CD1c-positive myeloid dendritic cell (primary cell): Measurements from ENCODE around the gene PTPN5.

Experiments
- DNase-seq: peaks from one replicate; pipeline ENCODE4 v3.0.0-alpha.2; 2016; ENCODE audit errors: extremely low spot score

PTPN5 gene

DNA sequence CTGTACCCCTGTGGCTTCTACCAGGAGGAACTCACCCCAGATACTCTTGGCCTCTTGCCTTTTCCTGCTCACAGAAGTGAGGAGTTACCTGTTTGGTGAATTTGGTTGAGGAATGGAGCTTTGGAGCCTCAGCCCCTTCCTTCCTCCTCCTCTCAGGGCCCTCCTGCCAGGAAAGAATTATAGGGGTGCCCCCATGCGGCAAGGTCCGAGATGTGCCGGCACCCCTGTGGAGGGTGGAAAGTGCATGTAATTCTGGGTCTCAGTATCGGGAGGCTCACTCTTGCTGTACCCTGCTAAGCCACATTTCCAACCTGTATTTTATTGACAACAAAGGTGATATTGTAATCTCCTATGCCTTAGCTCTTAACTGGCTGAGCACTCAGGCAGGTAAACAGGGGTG is 51.9 kb downstream of the PTPN5 start:
- no peak for DNase-seq

DNA sequence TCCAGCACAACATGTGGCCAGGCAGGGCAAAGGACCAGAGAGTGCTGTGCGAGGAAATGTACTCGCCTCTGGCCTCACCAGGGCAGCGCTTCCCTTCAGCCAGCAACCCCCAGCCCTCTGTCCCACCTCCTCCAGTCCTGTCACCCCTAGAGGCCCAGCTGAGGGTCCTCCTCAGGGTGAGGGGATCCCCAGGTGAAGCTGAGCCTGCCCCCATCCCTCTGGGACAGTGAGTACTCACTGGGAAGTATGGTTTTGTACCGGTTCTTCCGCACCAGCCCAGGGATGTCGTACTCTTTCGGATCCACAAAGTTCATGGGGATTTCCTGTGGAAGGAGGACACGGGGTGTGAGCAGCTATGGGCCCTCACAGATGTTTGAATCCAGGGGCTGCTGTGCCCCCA is 54.0 kb downstream of the PTPN5 start:
- DNase-seq, result no peak

DNA sequence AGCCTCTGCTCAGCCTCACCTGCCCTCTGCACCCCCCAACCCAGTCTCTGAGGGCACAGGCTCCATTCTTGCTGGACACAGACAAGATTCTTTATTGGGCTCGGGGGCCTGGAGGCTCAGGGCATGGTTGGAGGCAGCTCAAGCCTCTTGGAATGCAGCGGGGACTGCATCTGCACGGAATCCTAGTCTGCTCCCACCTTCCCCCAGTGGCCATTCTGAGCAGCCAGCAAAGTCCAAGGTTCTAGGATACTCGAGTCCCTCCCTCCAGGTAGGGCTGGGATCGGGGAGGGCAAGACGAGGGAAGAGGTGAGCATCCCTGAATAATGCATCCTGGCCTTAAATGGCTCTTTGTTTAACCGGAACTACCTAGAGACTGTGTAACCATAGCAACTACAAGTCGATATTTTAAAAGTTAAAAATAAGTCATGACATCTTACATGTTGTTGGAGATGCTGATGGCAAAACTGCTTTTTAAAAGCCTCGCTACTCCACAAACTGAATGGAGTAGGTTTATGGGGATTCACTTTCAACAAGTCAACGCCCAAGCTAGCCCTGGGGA is 54.9 kb downstream of the PTPN5 start:
- DNase-seq, result no peak

DNA sequence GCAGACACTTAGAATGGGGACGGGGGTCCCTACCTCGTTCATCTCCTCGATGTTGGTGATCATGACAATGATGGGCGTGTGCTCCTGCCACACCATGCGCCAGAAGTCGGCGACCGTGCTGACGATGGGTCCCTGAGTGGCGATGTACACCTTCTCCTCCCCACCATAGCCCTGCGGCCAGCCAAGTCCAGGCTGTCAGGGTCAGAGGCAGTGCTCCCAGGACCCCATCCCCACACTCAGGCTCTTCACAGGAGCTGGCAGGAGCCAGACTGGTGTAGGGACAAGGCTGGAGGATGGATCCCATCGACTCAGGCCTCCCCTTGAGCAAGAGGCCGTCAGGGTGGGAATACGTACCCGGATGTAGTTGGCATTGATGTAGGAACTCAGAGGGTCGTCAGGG is 58.4 kb downstream of the PTPN5 start:
- no peak for DNase-seq

DNA sequence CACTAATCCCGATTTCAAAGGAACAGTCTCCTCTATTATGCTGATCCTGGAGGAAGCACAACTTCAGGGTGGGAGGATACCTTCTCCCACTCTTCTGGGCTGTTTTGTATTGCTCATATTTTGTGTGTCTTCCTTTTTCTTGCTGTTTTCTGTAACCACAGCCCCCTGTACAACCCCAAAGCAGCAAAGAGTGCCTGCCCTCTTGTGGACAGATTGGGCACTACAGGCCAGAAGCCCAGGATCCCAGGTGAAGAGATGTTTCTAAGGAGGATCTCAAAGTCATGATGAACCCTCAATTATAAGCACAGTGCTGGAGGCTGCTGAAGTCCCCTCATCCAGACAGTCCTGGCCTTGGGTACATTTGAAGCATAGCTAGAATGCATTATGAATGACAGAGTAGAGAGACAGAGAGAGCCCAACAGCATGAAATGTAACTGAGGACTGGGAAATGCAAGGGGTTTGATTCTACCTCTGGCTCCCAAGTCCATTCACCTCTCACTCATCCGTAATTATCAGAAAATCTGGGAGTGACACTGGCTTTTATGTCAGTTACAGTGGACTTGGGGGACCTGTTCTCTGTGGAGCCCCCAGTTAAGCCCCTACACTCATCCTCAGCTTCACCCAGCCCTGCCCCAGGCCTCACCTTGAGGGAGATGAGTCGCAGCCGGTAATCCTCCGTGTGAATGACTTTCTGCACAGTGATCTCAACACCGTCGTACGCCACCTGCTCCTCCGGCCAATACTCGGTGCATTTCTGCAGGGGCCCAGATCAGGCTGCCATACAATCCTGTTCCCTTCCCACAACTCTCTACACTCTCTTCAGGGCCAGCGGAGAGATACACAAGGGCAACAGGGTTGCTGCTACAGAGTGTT is 59.4 kb downstream of the PTPN5 start:
- DNase-seq, result peak; percentile 69

DNA sequence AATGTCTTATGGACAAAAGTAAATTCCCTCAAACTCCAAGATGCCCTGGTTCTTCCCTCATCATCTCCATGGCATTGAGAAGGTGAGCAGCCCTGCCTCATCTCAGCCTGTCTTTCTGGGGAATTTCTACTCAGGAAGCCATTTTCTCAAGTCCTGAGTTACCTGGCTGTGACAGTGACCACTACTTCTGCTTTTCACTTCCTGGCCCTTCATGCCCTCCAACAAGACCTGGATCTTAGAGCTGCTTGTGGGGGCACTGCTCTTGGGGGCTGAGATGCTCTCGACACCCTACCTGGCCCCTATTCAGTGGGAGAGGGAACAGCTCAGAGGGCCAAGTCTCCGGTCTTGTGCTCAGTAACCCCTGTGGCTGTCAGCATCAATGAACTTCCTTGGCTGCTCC is 60.2 kb downstream of the PTPN5 start:
- DNase-seq, result no peak

DNA sequence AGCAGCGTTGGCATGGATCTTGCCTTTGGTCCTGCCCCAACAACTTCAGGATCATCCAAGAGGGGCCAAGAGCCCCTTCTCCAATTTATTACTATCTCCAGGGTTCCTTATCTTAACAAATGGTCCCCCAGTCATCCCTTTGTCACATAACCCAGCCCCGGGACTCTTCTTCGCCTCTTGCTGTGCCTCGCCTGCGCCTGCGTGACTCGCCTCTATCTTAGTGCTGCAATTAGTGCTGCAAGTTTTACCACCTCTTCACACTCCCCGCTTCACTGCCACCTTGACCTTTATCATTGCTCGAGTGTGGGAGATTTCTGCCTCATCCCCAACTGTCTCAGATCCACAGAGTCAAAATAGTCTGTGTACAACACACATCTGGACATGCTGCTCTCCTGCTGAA is 61.6 kb downstream of the PTPN5 start:
- no peak for DNase-seq

DNA sequence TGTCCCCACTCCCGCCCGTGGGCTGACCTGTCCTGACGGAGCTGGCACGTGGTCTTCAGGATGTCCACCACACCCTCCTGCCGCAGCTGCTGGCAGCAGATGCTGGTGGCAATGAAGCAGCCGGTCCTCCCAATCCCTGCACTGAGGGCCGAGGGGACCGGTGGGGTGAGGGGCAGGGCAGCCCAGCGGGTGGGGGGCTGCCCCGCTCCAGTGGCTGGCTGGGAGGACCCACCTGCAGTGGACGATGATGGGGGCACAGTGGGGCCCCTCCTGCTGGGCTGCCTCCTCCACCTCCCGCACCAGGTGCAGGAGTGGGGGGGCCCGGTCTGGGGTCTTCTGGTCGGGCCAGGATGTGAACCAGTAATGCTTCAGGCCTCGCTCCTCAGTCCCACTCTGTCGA is 62.2 kb downstream of the PTPN5 start:
- DNase-seq, result no peak

DNA sequence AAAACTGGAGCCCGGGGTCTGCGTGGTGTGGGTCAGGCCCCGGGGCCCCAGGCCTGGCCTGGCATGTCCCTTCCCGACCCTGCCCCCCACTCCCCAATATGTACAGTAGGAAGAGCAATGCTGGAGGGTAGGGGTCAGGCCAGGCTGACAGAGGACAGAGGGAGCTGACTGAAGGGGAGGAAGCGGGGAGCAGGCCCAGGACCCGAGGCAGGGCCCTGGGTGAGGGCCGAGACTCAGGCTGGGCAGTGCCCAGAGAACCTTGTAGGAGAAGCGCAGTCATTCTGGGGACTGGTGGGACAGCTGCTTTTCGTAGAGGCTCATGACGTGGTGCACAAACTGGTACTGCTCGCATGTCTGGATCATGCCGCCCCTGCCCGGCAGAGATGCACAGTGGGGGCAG is 62.9 kb downstream of the PTPN5 start:
- no peak for DNase-seq

DNA sequence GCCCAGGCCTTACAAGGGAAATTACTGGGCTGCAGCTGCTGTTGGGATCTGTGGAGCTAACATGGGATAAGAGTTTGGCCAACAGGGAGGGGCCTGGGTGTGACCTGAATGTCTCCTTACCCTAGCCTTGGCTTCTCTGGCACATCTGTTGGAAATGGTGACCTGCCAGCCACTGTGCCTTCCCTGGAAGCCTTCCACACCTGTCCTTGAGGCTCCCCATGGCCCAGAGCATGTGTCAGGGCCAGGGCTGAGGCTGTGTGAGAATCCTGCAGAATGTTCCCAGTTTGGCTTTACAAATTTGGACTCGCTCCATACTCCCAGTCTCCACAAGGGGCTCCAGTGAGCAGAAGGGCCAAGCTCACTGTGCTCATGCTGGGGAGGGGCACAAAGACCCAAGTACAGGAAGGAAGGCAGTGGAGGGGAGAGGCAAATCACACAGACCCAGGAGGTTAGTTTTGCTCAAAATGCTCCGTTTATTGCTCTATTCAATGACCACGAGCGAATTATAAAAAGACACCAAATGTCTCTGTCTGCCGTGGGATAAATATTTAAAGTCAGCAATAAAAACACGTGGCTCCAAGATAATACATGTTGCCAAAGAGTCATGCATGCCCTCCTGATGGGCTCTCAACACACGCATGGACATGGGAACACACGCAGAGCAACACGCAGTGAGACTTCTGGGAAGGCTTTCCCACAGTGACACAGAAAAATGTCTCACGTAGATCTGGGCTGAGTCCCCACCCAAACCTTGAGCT is 63.9 kb downstream of the PTPN5 start:
- DNase-seq, result peak; percentile 46

DNA sequence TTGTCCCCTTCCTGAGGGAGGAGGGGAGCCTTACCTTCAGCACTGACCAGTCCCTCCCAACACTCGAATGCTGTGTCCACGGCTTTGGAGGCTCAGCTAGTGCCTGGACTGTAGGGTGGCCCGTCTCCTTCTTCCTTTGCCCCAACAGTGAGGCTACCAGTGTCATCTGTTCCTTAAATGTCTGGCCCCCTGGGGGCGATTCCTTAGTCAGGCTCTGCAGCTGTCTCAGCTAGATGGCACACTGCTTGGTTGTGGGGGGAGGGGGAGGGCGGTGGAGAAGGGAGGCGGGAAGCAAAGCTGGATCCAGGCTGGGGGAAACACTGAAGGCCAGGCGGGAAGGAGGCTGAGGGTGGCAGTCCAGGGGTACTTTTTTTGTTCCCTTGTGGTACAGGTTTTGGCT is 65.6 kb downstream of the PTPN5 start, which contains the start of gene IGSF22:
TSS of gene IGSF22 (minus strand) at position 149 of the 400 bp plus-strand sequence. CDS start 1,952 bp downstream, outside the sequence.
- no peak for DNase-seq

DNA sequence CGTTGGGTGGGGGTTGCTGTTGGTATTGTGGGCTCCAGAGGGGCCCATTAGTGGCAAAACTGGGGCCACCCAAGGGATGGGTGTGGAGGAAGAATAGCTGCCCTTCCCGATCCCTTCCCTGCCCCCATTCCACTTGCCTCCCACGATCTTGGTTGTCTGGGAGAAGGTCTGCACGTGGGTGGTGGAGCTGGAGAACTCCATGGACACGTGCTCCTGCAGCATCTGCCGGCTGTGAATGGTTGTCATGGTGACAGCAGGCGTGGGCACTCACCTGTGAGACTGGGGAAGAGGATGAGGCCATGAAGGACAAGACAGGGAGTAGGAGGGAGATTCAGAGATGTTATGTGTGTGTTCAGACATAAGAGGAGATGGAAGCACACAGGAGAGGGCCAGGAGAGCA is 67.6 kb downstream of the PTPN5 start:
- no peak for DNase-seq

DNA sequence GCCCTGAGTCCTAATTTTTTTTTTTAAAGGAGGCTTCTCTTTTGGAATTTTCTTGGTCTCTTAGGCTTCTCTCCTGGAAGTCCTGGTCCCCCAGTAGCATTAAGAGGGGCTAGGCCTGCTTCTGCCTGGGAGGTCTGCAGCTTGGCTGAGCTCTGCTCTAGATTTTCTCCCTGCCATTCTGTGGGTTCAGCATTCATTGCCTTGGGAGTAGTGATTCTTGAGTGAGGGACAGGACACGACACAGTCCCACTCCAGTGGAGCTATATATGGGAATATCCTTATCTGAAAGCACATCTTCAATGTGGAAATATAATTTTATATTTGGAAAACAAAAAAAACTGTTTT is 69.3 kb downstream of the PTPN5 start:
- no peak for DNase-seq

DNA sequence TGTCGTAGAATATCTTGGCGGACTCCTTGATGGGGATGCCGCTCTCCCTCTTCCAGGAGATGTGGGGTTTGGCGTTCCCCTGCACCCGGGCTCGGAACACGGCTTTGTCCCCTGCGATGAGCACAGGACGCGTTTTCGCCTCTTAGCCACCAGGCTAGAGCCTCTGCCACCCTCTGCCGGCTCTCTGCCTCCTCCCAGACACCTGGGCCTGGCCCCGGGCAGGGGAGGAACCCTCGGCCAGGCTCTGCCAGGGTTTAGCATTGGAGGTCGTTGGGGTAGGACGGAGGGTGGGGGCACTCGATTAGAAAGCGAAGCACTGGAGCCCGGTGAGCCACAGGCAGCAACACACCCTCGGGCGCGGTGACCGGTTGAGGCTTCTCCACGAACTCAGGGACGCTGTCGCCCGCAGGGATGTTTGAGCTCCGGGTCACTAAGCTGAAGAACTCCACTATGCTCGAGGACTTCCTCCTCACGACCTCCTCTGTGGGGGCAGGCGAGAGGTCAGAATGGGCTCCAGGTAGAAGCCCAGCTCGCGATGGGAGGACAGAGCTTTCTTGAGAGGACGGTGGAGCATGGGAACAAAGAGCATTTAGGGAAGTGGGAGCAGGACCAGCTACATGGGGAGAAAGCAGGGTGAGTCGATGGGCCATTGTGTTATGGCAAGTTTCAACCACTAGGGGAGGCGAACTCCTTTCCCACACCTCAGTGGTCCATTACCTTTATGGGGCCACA is 69.9 kb downstream of the PTPN5 start:
- DNase-seq, result peak; percentile 66

DNA sequence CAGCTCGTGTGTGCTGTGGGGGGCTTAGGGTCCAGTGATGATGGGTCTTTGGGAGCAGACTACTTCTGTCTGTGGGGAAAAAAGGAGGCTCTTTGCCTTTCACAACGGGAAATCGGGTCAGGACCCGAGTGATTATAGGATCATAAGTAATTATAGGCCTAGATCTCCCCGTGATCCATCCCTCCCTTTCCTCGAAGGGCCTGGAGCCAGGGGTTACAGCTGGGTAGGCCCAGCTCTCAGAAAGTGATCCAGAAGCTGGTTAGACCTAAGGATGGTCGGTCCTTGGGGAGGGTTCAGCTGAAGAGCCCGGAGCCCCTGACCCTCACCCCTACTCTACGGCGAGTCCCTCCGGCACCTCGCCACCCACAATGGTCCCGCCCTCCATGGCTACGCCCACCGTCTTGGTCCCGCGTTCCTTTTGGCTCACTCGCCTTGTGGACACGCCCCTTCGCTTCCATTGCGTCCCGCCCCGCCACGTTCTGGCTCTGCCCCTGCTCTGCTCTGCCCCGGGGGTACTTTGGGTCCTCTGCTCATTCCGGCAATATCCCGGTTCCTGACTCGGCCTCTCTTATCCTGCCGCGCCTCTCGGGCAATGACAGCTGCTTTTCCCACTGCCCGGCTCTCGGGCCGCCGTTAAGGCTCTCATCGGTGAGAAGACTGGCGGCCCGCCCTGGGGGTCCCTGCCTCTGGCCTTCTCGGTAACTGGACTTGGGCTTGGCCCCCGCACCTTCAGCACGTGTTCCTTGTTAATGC is 70.6 kb downstream of the PTPN5 start:
- DNase-seq, result peak; percentile 62

DNA sequence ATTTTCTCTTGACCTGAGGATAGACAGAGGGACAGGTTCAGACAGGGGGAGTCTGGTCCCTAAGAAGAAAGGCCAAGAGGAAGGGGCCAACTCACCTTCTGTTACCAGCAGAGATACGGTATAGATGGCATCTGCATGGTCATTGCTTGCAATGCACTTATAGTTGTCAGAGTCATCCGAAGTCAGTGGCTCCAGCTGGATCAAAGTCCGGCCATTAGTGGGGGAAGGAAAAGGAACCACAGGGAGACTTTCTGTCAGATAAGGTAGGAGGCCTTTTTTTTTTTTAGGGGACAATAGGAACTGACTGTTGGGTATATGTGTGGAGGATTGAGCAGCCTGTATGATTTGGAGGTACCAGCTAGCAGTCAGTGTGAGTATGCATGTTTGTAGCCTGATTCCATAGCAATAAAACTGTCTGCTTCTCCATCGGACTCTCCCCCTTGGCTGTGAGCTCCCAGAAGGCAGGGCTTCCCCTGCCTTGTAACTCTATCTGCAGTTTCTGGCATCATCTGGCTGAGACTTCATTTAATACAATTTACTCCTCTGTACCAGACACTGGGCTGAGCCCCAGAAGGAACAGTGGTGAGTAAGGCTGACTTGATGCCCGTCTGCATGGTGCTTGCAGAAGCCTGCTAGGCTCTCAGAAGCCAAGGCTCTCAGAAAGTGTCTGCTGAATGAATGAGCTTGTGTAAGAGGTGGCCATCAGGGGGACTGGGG is 71.3 kb downstream of the PTPN5 start:
- no peak for DNase-seq

DNA sequence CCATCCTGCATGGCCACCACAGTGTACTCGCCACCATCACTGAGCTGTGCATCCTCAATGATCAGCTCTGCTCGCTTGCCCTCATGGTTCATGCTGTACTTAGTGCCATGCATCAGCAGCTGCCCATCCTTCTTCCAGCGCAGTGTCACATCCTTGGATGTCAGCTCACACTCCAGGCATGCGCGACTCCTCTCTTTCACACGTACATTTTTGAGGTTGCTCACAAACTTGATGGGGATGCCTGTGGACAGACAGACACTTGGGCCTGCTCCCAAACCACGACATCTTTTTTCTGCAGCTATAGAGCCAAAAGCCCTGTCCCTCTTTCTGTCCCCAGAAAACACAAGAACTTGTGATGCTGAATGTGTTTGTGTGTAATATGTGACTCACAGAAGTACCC is 76.1 kb downstream of the PTPN5 start:
- no peak for DNase-seq

DNA sequence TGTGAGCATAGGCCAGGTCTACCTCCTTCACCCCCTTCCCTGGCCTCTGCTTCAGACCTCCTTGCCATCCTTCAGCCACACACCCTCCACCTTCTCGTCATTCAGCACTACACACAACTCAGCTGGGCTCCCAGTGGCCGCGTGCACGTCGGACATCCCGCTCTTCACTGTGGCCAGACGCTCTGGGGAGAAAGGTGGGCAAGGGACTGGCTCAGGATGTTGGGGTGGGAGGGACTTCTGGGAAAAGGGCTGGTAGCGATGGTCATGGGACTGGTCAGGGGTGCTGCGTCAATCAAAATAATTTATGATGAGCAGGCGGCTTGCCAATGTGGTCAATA is 77.2 kb downstream of the PTPN5 start:
- no peak for DNase-seq

DNA sequence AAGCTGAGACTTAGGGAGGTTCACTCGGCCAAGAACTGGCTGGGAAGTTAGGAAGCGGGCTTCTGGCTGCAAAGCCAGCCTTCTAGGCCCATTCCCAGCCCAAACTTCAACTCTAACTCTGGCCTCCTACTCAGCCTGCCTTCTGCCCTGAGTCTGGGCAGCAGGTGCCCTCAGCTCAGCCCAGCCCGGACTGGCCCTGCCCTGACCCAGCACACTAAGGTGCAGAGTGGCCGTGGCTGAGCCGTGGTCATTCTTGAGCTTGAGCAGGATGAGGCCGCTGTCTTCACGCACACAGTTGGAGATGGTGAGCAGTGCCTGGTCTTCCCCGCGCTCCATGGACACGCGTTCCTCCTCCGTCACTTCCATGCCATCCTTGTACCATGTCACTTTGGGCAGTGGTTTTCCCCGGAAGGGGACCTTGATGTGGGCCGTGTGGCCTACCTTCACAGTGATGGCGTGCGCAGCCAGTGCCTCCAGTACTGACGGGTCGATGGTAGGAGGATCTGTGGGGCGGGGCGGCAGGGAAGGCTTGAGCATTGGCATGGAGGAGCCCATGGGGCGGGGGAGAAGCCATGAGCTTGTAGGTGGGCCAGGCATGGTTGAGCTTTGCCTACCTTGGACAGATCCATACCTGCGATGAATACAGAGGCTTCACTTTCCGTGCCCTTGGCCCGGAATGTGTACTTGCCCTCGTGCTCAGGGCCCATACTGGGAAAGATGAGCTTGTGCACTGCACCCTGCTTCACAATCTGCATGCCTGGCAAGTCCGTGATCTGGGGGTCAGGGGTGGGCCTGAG is 77.8 kb downstream of the PTPN5 start:
- DNase-seq, result no peak

DNA sequence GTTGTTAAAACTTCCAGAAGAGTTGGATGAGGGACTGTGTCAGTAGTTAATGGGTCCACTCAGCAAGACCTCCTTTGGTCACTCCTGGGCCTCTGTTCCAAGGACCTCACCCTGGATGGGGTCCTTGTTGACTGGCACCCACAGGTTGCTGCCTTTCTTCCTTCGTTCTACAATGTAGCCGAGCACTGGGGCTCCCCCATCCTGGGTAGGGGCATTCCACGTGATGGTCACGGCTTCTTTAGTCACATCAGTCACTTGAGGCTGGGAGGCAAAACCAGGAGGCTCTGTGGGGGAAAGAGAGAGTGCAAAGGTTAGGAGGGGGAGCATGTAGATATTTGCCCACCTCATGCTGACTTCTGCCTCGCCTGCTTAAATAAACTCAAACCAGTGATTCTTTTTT is 81.1 kb downstream of the PTPN5 start:
- no peak for DNase-seq
